HG03175 (cell line): ENCODE measurements around the gene FADD.

Experiments
- ATAC-seq: cut with Tn5 transposase; IDR thresholded peaks from one replicate; pipeline ENCODE4 v1.9.1; 2021; ENCODE audit warnings: mild to moderate bottlenecking, moderate library complexity; ENCODE audit not compliant: unreplicated experiment

FADD gene, protein sequence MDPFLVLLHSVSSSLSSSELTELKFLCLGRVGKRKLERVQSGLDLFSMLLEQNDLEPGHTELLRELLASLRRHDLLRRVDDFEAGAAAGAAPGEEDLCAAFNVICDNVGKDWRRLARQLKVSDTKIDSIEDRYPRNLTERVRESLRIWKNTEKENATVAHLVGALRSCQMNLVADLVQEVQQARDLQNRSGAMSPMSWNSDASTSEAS

DNA sequence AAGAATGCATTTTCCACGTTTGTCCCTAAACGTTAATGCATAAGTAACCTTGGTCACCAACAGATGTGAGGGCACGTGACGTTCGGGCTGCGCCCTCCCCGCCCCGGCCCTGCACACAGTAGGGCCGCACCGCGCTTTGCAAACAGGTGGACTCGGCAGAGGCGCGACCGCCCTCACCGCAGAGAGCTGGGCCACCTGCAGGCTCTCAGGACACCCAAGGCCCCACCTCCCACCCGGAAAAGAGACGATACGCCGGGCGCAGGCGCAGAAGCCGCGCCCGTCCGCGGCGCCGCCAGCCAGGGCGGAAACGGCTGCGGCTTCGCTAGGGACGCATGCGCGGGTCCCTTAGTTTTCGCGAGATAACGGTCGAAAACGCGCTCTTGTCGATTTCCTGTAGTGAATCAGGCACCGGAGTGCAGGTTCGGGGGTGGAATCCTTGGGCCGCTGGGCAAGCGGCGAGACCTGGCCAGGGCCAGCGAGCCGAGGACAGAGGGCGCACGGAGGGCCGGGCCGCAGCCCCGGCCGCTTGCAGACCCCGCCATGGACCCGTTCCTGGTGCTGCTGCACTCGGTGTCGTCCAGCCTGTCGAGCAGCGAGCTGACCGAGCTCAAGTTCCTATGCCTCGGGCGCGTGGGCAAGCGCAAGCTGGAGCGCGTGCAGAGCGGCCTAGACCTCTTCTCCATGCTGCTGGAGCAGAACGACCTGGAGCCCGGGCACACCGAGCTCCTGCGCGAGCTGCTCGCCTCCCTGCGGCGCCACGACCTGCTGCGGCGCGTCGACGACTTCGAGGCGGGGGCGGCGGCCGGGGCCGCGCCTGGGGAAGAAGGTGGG lies at the start of gene FADD:
Gene FADD, plus strand, starts transcription at position 377 of the 831 bp plus-strand sequence. Its CDS starts 164 bp downstream, at position 541.
- peak; percentile 82 for ATAC-seq

DNA sequence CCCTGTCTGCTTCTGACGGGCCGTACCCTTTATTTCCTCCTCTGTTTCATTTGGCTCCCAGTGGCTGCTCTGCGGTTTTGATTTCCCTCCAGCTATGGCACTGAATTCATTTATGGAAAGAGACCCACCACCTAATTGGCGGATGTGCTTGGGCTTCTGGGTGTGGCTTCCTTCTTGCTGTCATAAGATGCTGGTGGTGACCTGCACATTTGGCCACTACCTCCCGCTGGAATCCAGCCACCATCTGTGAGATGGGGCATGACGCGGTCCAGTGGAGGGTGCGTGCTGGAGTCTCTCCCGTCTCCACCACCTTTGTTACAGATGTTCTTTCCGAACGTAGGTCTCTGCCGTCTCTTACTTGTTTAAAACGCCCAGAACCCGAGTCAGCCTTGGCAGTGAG lies 47.7 kb upstream of the FADD start:
- no peak for ATAC-seq

DNA sequence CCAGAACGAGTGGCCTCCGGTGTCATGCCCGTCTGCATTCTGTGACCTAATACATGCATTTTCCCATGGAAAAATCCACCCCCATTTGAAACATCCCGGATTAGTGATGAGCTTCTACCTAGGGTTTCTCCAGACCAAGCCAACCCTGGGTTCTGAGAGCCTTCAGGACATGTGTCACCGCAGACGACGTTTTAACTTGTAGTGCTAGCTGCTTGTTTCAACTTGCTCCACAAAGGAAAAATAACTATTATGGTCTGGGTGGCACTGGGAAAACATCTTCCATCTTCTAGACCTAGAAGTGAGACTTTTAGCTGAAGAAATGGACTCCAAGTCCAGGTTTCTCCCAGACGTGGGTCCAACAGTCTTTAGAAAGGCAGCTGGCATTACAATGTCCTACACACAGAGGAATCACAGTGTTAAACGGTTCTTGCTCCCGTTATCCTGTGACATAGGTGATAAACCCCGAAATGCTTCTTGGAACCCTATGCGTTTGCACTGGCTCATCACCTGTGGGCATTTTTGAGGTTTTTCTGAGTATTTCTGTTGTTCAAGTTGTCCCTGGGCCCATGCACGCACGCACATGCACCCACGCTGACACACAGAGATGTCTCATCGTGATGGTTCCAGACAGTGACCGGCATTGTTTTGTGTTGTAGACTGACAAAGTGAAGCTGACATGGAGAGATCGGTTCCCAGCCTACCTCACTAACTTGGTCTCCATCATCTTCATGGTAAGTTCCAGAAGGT lies 46.6 kb upstream of the FADD start:
- ATAC-seq: no peak

DNA sequence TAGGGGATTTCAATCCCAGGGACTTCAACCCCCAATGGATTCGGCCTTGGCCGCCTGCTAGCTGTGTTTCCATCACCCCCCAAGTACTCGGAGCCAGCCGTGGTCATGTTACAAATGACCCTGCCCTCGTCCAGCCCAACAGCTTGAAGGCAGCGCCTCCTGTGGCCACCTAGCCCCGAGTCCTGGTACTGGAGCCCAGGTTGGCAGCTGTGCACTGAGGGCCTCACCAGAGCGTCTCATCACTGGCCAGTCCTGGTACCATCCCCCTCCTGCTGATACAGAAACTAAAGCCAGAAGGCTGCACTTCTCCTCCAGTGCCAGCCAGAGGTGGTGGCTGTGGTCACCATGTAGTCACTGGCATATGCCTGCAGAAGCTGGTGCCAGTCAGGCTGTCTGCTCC lies 44.9 kb upstream of the FADD start:
- ATAC-seq: no peak

DNA sequence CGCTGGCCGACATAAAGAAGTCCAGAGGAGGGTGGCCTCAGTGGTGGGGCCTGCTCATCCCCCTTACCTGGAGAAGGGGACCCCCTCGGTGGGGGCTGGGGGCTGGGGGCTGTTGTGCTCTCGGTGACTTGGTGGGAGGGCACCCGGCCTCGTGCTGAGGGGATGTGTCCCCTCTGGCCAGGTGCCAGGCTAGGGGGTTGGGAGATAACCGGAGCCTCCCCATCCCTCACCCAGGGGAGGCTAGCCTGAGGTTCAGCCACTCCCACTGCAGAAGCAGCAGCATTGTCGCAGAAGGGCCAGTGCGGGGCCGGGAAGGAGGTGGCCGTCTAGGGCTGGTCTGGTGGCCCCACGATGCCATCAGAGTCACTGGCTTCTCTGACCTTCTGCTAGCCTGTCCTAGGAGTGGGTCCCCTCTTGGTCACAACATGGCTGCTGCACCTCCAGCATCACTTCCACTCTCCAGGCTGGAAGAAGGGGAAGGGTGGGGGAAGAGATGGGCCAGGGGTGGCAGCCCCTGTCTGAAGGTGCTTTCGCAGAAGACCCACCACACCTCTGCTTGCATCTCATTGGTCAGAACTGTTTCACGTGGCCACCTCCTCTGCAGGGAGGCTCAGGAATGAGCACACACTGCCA lies 44.2 kb upstream of the FADD start:
- no peak for ATAC-seq

DNA sequence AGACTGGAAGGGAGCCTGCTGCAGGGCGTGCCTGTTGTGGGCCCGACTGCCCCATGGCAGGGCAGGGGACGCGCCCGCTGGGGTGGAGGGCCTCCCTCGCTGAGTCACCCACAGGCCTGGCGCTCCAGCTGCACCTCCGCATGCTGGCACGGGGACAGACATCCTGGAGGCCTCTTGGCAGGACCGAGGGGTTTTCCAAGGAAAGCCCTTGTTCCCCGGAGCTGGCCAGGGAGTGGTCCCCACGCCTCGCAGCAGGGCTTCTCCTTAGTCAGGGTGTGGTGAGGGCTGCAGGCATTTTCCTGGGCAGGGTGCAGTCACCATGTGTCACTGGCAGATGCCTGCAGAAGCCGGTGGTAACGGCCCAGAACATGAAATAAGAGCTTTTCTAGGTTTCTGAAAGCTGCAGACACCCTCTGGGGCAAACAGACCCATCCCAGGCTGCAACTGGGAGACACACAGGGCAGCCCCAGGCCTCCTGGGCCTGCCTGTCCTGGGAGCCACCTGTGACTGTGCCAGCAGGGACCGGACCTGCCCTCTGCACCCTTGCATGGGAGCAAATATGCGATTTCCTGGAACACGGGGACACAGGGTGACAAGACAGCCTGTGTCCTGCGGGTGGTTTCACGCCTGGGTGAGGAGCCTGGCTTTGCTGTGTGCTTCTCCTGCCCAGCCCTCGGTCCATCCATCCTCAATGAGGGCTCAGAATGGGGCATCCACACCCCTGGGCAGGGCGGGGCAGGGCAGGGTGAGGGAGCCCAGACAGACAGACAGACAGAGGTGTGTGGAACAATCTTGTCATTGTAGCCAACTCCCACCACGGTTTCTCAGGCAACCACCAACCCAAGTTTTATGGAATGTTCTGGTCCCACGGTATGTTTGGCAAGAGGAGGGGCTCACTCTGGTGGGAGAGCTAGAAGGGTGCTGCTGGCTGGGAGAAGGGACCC lies 43.2 kb upstream of the FADD start:
- ATAC-seq: no peak

DNA sequence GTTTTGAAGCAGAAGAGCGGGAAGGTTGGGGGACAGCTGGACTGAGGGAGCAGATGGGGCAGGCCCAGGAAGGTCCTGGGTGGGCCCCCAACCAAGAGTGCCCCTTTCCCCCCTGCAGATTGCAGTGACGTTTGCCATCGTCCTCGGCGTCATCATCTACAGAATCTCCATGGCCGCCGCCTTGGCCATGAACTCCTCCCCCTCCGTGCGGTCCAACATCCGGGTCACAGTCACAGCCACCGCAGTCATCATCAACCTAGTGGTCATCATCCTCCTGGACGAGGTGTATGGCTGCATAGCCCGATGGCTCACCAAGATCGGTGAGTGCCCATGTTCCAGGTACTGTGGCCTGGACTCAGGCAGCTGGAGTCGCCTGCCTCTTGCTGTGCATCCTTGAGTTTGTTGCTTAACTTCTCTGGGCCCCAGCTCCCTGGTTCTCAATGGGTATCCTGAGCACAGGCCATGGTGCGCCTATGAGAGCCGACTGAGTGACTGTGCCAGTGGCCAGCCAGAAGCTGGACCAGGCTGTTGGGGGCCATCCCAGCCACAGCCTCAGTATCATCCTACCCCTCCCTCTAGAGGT lies 42.0 kb upstream of the FADD start:
- no peak for ATAC-seq

DNA sequence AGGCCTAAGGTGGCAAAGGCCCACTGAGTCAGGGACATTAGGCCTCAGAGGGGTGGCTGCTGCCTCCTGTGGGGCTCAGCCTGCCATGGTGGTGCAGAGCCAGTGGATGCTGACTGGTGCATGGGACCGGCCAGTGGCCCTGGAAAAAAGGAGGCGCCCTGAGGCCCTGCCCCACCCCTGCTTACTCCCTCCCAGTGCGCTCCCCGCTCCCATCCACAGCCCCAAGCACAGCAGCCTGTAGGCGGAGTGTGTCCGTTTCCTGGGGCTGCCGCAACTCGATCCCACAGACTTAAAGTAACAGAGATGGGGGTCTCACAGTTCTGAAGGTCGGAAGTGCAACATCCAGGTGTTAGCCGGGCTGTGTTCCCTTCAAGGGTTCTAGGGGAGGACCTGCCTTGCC lies 38.4 kb upstream of the FADD start:
- ATAC-seq: no peak

DNA sequence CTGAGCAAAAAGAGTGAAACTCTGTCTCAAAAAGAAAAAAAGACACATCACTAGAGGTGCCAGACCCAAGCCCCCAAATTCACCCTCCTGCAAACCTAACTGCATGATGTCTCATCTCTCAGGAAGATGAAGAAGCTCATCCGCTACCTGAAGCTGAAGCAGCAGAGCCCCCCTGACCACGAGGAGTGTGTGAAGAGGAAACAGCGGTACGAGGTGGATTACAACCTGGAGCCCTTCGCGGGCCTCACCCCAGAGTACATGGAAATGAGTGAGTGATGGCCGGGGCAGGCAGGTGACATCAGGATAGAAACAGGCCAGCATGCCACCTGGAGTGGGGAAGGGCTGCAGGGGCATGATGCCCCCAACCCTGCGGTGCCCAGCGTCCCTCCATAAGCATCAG lies 36.0 kb upstream of the FADD start:
- ATAC-seq: no peak

DNA sequence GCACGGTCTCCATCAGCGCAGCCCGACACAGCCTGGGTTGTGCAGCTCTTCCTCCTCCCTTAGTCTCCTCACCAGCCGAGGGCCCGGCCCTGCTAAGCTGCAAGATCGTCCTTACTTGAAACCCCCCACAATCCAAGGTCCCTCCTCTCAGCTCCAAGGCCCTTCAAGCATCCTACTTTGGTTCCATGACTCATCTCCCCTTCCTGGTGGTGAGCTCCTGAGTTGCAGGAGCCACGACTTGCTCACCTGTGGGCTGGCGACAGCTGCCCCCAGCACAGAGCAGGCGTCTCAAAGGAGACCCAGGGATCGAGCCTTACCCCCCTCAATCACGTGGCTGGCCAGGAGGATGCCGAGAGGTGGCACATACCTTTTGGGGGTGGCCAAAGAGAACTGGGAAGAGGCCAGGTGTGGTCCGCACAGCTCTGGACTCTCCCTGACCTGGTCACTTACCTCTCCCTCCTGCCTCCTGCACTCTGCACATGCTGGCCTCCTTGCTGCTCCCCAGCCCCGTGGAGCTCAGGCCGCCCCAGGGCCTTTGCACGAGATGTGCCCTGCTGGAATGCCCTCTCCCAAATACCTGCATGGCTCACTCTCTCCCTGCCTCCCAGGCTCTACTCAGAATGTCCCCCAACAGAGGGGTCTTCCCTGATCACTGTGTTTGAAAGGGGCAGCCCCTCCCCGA lies 35.2 kb upstream of the FADD start:
- ATAC-seq: no peak

DNA sequence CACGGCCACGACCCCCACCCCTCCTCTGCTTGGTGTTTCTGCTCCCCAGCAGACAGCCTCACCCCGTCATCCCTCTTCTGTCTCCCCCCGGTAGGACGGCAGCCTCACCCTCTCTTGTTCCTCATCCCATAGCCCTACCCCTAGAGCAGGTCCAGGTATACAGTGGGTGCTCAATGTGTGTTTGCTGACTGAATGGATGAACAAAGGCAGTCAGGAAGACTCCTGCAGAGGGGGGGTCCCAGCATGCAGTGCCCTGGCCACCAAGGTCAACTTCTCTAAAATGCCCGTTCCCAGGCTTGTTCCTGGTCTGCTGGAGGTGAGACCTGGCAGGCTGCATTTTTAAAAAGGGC lies 34.7 kb upstream of the FADD start:
- ATAC-seq: no peak

DNA sequence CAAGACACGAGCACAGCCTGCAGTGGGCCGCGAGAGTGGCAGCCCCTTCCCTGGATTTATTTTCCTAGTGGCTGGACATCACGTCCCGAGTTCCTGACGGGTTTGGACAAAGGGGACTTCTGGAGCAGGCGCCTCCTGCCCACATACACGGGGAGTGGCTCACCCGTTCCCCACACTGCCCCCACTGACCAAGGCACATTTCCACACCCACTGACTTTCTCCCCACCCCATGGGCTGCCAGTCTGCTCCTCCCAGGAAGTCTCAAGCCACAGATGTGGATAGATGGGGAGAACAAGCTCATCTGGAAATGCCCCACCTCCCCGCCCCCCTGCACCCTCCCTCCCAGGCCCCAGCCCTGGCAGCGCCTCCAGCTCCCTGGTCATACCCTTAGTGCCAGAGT lies 34.0 kb upstream of the FADD start:
- no peak for ATAC-seq

DNA sequence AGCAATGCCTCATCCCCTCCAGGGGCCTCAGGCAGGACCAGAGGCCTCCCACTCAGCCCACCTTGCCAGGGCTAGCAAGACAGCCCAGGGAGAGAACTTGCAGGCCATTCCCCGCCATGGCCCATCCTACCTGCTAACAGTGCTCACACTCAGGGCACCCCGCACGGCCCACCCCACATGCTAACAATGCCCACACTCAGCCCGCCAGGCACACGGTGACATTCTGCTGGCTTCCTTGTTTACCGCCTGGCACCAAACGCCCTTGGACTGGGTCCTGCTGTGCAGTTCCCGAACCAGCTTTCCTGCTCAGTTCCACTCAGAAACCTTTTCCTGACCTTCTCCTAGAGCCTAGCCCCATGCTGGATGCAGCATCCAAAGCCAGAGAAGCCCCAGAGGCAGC lies 33.5 kb upstream of the FADD start:
- no peak for ATAC-seq

DNA sequence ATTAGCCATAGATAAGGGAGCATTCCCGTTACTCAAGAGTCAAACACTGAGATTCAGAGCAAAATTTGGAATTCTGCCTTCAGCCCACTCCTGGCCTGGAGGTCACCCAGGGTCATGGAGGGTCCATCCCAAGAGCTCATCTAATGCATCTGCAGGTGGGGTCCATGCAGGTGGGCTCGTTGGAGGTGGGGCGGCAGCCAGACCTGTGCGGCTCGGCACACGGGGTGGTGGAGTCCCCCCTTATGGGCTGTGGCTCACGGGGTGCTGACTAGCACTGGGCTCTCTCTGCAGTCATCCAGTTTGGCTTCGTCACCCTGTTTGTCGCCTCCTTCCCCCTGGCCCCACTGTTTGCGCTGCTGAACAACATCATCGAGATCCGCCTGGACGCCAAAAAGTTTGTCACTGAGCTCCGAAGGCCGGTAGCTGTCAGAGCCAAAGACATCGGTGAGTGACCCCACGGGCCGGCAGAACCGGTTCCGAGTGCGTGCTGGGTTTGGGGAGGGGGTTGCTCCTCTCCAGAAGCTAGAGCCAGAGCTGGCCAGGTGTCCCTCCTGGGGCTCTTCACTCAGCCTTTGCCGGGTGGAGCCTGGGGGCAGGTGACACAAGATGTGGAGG lies 32.4 kb upstream of the FADD start:
- no peak for ATAC-seq

DNA sequence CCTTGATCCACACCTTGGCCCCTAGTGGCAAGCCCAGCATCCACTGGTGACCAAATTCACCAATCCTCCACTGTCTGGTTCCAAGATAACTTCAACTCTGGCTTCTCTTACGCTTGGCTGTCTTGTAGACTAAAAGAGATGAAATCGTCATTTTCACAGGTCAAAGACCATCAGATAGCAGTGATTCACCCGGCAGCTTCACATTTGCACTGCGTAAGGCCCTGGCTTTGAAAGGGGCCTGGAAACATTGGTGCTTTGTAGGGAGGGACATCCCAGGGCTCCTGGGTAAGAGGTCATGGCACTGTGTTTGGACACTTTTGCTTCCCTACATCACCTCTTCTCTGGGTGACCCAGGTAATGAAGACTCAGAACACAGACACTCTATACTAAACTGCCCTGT lies 30.1 kb upstream of the FADD start:
- no peak for ATAC-seq

DNA sequence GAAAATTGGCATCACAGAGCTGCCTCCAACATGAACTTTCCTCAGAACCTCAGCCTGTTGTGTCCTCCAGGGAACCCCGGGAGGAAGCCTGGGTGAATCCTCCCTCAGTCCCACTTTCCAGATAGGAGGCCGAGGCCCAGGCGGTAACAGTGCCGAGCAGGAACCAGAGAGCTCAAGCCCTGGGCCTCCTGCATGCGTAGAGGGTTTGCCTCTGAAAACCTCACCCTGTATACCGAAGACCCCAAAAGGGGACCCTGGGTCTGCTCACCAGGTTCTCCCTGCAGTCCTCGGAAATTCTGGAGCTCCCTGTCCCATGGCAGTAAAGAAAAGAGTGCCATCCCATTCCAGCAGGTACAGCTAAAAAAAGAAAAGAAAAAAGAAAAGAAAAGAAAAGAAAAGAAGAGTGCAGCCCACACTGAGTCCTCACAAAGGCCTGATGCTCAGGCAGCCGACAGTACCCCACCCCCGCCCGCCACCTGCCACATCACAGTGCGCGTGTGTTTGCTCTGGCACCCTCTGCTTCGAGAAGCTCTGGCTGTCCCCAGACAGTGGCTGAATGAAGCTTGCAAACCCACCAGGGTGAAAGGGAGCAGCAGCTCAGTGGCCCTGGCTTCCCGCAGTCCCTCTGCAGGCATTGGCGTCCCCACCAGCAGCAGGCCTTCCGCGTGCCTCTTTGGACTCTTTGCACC lies 28.4 kb upstream of the FADD start:
- no peak for ATAC-seq

DNA sequence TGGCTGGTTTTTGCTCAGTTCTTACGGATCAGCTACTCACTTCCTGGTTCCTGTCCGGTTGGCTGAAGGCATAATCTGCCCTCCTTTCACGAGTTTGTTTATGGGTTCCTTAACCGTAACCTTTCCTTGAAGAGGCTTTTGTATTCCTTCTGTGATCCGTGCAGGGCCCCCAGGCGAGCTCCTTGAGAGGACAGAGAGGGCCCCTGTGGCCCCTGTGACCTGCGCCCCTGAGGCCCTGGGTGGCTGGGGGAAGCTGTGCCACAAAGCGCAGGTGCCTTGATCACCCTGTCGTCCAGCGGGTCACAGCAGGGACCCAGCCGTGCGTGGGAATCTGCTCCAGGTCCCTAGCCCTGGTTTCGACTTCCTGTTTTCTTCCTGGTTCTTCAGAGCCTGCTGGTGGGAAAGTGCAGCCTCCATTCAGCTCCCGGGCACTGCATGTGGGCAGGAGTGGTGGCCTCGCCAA lies 27.8 kb upstream of the FADD start:
- ATAC-seq: no peak

DNA sequence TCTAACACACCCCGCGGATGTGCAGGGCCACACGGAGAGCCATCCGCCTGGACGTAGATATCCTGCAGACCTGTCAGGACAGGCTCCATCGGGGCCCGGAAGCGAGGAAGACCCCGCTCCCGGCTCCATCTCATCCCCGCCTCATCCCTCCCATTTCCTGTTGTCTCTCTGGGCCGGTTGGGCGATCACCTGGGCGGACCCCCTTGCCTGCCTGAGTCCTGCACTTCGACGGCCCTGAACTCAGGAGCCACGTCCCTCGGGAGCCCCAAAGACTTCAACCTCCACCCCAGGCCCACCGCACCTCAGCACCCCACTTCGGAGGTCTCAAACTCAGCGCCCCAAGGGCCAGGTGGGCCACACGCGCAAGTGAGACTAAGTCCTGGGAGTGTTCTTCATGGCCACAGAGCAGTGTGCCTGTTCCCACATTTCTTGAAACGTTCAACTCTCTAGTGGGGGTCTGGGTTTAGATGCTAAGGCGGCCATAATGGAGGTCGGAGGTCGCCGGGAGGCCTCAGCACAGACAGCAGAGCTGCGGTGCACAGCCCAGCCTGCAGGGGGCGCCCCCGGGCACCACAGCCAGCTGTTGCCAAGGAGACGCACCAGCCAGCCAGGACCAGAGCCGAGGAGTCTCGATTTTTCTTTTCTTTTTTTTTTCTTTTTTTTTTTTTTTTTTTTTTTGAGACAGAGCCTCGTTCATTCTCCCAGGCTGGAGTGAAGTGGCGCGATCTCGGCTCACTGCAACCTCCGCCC lies 26.0 kb upstream of the FADD start:
- no peak for ATAC-seq
